C4-2B (cell line): ENCODE results near the gene TCERG1L.

Experiments
- CTCF ChIP-seq: fragments of 450-650 bp; conservative IDR thresholded peaks from 2 replicates; pipeline ENCODE4 v1.5.1; 2017; ENCODE audit warnings: mild to moderate bottlenecking
- ZFX ChIP-seq: fragments of 450-650 bp; IDR thresholded peaks from 2 replicates; pipeline ENCODE4 v1.6.1; 2017

- no peak for TF ChIP-seq CTCF
- no peak for TF ChIP-seq ZFX
These were observed 101.3 kb downstream of the TCERG1L start for GRCh38 chr10:131210181-131210580.
